HepG2 (cell line): Measurements from ENCODE around the gene PSMC2. TPM values are rescaled to one million over a fixed set of nuclear protein-coding genes. Genes with fewer than 3 reads are reported as not detected.

ENCODE experiments used
- FOXM1 ChIP-seq: sonication (generic); formaldehyde crosslinking; IDR thresholded peaks from 2 replicates; pipeline ENCODE4 v1.5.0; 2020; ENCODE audit warnings: missing genetic modification reagents
- NFRKB ChIP-seq: fragments of 450-650 bp; IDR thresholded peaks from 2 replicates; pipeline ENCODE4 v1.6.1; 2017
- RFX5 ChIP-seq: IDR thresholded peaks from 2 replicates; pipeline ENCODE4 v1.6.1; 2011; ENCODE audit warnings: low read depth, low read length, improper control_type of control experiment
- SP1 ChIP-seq, 2 experiments: fragments of 450-650 bp in 1 of 2; sonication (generic) in 1 of 2; formaldehyde crosslinking in 1 of 2; IDR thresholded peaks; 2 replicates each; pipeline versions ENCODE4 v1.4.0 to v1.6.1; 2016 to 2020; ENCODE audit warnings: missing genetic modification reagents in 1 of 2
- ZNF24 ChIP-seq: fragments of 450-650 bp; IDR thresholded peaks from 2 replicates; pipeline ENCODE4 v1.6.1; 2017; ENCODE audit warnings: antibody characterized with exemption, mild to moderate bottlenecking
- ZNF318 ChIP-seq: sonication (generic); formaldehyde crosslinking; IDR thresholded peaks from 2 replicates; pipeline ENCODE4 v1.4.0; 2020; ENCODE audit warnings: mild to moderate bottlenecking, missing genetic modification reagents
- ZNF33B ChIP-seq: sonication (generic); formaldehyde crosslinking; IDR thresholded peaks from 2 replicates; pipeline ENCODE4 v1.5.1; 2020; ENCODE audit warnings: mild to moderate bottlenecking, missing genetic modification reagents
- ZNF383 ChIP-seq: sonication (generic); formaldehyde crosslinking; IDR thresholded peaks from 2 replicates; pipeline ENCODE4 v1.4.0; 2020; ENCODE audit warnings: missing genetic modification reagents, mild to moderate bottlenecking, borderline replicate concordance
- ZNF597 ChIP-seq: sonication (generic); formaldehyde crosslinking; IDR thresholded peaks from 2 replicates; pipeline ENCODE4 v1.5.0; 2020; ENCODE audit warnings: missing genetic modification reagents
- ZNF644 ChIP-seq: IDR thresholded peaks from 2 replicates; pipeline ENCODE4 v1.6.1; 2016; ENCODE audit warnings: low read depth
- polyA plus RNA-seq, 8 experiments: library from polyadenylated mRNA; depleted of rRNA in 3 of 8; stranded (reverse) in 7 of 8; unstranded in 1 of 8; fragments of >200 nt; fragmentation: Illumina TruSeq in 4 of 8; extraction: Trizol in 4 of 8; gene quantifications; 2 replicates each; pipeline versions ENCODE4 v1.2.1 to v1.2.3, GENCODE V29; 2011 to 2016; ENCODE audit warnings: low read depth in 4 of 8, missing spikeins in 1 of 8, mixed read lengths in 1 of 8; ENCODE audit not compliant: insufficient read depth in 1 of 8
- total RNA-seq, 5 experiments: library from RNA; depleted of rRNA; stranded (reverse); fragments of >200 nt; fragmentation: Illumina TruSeq; extraction: Trizol; gene quantifications; 2 replicates each; pipeline ENCODE4 v1.2.3, GENCODE V29; 2016; ENCODE audit warnings: low read depth in 1 of 5
- TF ChIP-seq, protein P1 (sequence below): sonication (generic); formaldehyde crosslinking; IDR thresholded peaks from 2 replicates; pipeline ENCODE4 v1.9.0; 2022; ENCODE audit warnings: missing genetic modification reagents, mild to moderate bottlenecking, borderline replicate concordance
- TF ChIP-seq, protein P2 (sequence below): sonication (generic); formaldehyde crosslinking; IDR thresholded peaks from 2 replicates; pipeline ENCODE4 v1.5.0; 2020; ENCODE audit warnings: mild to moderate bottlenecking, missing genetic modification reagents, borderline replicate concordance

Gene PSMC2
- total and polyA plus RNA-seq, 2 of the 13 experiments (the other 11 are each of a cell fraction or from before 2014, with no cell fraction given): 89.9 to 181 TPM

GRCh38 chr7:103347507-103348267 is at the start of gene PSMC2 (continued):
- TF ChIP-seq ZNF597 (CRISPR knock-in tag): no peak
- 0 out of 2 replicates have a peak, but pooled peaks have one; percentile 53 for TF ChIP-seq ZNF33B
- TF ChIP-seq RFX5: no peak
- TF ChIP-seq, protein P1, sequence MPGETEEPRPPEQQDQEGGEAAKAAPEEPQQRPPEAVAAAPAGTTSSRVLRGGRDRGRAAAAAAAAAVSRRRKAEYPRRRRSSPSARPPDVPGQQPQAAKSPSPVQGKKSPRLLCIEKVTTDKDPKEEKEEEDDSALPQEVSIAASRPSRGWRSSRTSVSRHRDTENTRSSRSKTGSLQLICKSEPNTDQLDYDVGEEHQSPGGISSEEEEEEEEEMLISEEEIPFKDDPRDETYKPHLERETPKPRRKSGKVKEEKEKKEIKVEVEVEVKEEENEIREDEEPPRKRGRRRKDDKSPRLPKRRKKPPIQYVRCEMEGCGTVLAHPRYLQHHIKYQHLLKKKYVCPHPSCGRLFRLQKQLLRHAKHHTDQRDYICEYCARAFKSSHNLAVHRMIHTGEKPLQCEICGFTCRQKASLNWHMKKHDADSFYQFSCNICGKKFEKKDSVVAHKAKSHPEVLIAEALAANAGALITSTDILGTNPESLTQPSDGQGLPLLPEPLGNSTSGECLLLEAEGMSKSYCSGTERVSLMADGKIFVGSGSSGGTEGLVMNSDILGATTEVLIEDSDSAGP (CRISPR knock-in tag): peak; percentile 63
- no peak for TF ChIP-seq ZNF383 (CRISPR knock-in tag)
- TF ChIP-seq ZNF318 (CRISPR knock-in tag): no peak
- no peak for TF ChIP-seq ZNF24
- no peak for TF ChIP-seq SP1 (IDR thresholded peaks at IDR 0.05)
- peak; percentile 49 for TF ChIP-seq SP1 (CRISPR knock-in tag; IDR thresholded peaks at IDR 0.05)
- TF ChIP-seq, protein P2, sequence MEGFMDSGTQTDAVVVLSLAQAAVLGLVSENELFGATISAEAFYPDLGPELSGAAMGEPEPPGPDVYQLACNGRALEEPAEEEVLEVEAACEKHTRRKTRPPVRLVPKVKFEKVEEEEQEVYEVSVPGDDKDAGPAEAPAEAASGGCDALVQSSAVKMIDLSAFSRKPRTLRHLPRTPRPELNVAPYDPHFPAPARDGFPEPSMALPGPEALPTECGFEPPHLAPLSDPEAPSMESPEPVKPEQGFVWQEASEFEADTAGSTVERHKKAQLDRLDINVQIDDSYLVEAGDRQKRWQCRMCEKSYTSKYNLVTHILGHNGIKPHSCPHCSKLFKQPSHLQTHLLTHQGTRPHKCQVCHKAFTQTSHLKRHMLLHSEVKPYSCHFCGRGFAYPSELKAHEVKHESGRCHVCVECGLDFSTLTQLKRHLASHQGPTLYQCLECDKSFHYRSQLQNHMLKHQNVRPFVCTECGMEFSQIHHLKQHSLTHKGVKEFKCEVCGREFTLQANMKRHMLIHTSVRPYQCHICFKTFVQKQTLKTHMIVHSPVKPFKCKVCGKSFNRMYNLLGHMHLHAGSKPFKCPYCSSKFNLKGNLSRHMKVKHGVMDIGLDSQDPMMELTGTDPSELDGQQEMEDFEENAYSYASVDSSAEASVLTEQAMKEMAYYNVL: no peak
- TF ChIP-seq NFRKB: no peak
- TF ChIP-seq ZNF644 (CRISPR knock-in tag): no peak
- TF ChIP-seq FOXM1: no peak
